G401 (cell line): Measurements from ENCODE around the gene DEXI. TPM values are rescaled to one million over a fixed set of nuclear protein-coding genes. Genes with fewer than 3 reads are reported as not detected.

Experiments used
- total RNA-seq: library from RNA; depleted of rRNA; stranded (reverse); fragments of >200 nt; shearing (Covaris generic); gene quantifications from 2 replicates; pipeline ENCODE4 v1.2.3, GENCODE V29; 2014; rRNA removed

The DEXI gene
- total RNA-seq, 1 experiment from 2014 or later: 90.6 TPM

Other genes with a start within 250 kb of the DEXI start
- not detected in 2 replicates for gene TEKT5, start 247.5 kb downstream of the DEXI start, total RNA-seq
- 30.6 and 35.9 TPM in 2 replicates for gene NUBP1, start 198.6 kb downstream of the DEXI start, total RNA-seq
- gene TVP23A, start 123.7 kb downstream of the DEXI start, total RNA-seq: not detected in 2 replicates
- not detected in 2 replicates for gene CIITA, start 65.3 kb downstream of the DEXI start, total RNA-seq
- gene CLEC16A, start 2.1 kb upstream of the DEXI start, total RNA-seq: 15.6 and 16.6 TPM in 2 replicates